Body of pancreas (tissue), 4 donors: ENCODE results near the gene PACS2. TPM values are rescaled to one million over a fixed set of nuclear protein-coding genes. Genes with fewer than 3 reads are reported as not detected.
"Not testable (repeated sequence)": the region's sequence is repeated elsewhere in the genome, so short reads cannot be mapped to it uniquely, and the experiment has no call there.

Experiments used
- ATAC-seq: fragments of 150-250 bp; one replicate; pipeline ENCODE4 v1.9.1; 2016
- DNase-seq, 4 donors: peaks; one replicate each; pipeline ENCODE4 v3.0.0-alpha.2; 2019
- H3K27ac ChIP-seq, 4 donors: fragments of 200-600 bp; sonication (generic); 1 replicate in 3 of 4; 2 replicates in 1 of 4; pipeline versions ENCODE4 v1.5.1 to v1.6.1; 2016 to 2019; ENCODE audit warnings: mild to moderate bottlenecking in 1 of 4, mixed read lengths in 1 of 4, moderate library complexity in 1 of 4
- H3K27me3 ChIP-seq, 2 donors: fragments of 200-600 bp; sonication (generic); one replicate each; pipeline ENCODE4 v1.6.0; 2016; ENCODE audit warnings: mild to moderate bottlenecking in 1 of 2
- H3K36me3 ChIP-seq, 2 donors: fragments of 200-600 bp; sonication (generic); replicated peaks in 1 of 2; 2 replicates each; pipeline ENCODE4 v1.5.1; 2016; ENCODE audit warnings: low read depth in 2 of 2; ENCODE audit not compliant: insufficient read depth in 1 of 2
- H3K4me1 ChIP-seq: fragments of 200-600 bp; sonication (generic); one replicate; pipeline ENCODE4 v1.6.0; 2016
- H3K4me3 ChIP-seq, 2 donors: fragments of 200-600 bp; sonication (generic); 1 replicate in 1 of 2; 2 replicates in 1 of 2; pipeline ENCODE4 v1.5.1; 2016 to 2019
- H3K9me3 ChIP-seq, 3 donors: fragments of 200-600 bp; sonication (generic); 1 replicate in 2 of 3; 2 replicates in 1 of 3; pipeline ENCODE4 v1.5.1; 2016
- POLR2A ChIP-seq, 3 donors: fragments of 450-650 bp; IDR thresholded peaks; one replicate each; pipeline ENCODE4 v1.6.1; 2016; ENCODE audit warnings: antibody characterized with exemption in 3 of 3, mild to moderate bottlenecking in 2 of 3
- WGBS, 2 donors: methylation state at CpG; one replicate each; pipeline ENCODE4 v1.1.5; 2017; 5-methylcytosine and 5-hydroxymethylcytosine counted together
- intact Hi-C: fragments of 100-400 bp; cut with DNase I; formaldehyde crosslinking; loops from one replicate; pipeline ENCODE4 v1.15.1; 2023
- total RNA-seq, 2 donors: library from RNA; depleted of rRNA; stranded (reverse); fragments of >200 nt; gene quantifications; one replicate each; pipeline ENCODE4 v1.1.0, GENCODE V29; 2016
- TF ChIP-seq, protein P1 (sequence below), 7 experiments: fragments of 450-650 bp in 4 of 7; fragments of 200-600 bp in 3 of 7; sonication (generic) in 3 of 7; IDR thresholded peaks; one replicate each; pipeline ENCODE4 v1.5.1; 2016 to 2019; ENCODE audit warnings: antibody characterized with exemption in 7 of 7

Gene PACS2
- total RNA-seq, 2 donors from 2014 or later = 56.6 to 102 TPM

GRCh38 chr14:105271224-105271890 is 43.2 kb upstream of the PACS2 start:
- Histone ChIP-seq H3K27me3 (no peaks in the 10 kb centered on the region), H3K36me3 (no peaks in the 10 kb centered on the region), H3K4me1 (peaks cover 52% of the 10 kb centered on the region), H3K4me3 (no peak overlapping the region), H3K27ac (peak overlapping the region in 3 of 4 donors; percentile 5 to 64 (median 49)), H3K9me3 (no peaks in the 10 kb centered on the region)
- DNase-seq (peak; percentile 85 to 98 (median 94)), ATAC-seq (peak; percentile 82)
- 41 to 61% methylated on average over 15 to 16 of the region's 22 CpGs for WGBS, 2 donors
- intact Hi-C loops = no loop called here
- no peak for TF ChIP-seq POLR2A (IDR thresholded peaks at IDR 0.05)
- TF ChIP-seq, protein P1, sequence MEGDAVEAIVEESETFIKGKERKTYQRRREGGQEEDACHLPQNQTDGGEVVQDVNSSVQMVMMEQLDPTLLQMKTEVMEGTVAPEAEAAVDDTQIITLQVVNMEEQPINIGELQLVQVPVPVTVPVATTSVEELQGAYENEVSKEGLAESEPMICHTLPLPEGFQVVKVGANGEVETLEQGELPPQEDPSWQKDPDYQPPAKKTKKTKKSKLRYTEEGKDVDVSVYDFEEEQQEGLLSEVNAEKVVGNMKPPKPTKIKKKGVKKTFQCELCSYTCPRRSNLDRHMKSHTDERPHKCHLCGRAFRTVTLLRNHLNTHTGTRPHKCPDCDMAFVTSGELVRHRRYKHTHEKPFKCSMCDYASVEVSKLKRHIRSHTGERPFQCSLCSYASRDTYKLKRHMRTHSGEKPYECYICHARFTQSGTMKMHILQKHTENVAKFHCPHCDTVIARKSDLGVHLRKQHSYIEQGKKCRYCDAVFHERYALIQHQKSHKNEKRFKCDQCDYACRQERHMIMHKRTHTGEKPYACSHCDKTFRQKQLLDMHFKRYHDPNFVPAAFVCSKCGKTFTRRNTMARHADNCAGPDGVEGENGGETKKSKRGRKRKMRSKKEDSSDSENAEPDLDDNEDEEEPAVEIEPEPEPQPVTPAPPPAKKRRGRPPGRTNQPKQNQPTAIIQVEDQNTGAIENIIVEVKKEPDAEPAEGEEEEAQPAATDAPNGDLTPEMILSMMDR (IDR thresholded peaks at IDR 0.05) = no peak

- DNase-seq (peak; percentile 45 to 68 (median 60)), ATAC-seq (peak; percentile 29)
- TF ChIP-seq POLR2A (IDR thresholded peaks at IDR 0.05) = no peak
- H3K4me3 ChIP-seq = no peak overlapping the region
- H3K27ac ChIP-seq = peak overlapping the region; percentile 40 to 78 (median 66)
- intact Hi-C loops = no loop called here
- H3K36me3 ChIP-seq = no peaks in the 10 kb centered on the region
- 48 to 72% methylated on average over 14 to 15 of the region's 15 CpGs for WGBS, 2 donors
- no peaks in the 10 kb centered on the region for H3K27me3 ChIP-seq
- H3K9me3 ChIP-seq = no peaks in the 10 kb centered on the region
- H3K4me1 ChIP-seq = peaks cover 52% of the 10 kb centered on the region
These were observed 41.9 kb upstream of the PACS2 start for GRCh38 chr14:105272623-105273022.

GRCh38 chr14:105273062-105273461 is 41.5 kb upstream of the PACS2 start:
- H3K4me3 ChIP-seq = no peak overlapping the region
- 44 to 53% methylated on average over 5 to 12 of the region's 12 CpGs for WGBS, 2 donors

GRCh38 chr14:105274637-105275036 is 39.9 kb upstream of the PACS2 start:
- 87 to 100% methylated on average over 1 to 6 of the region's 6 CpGs for WGBS, 2 donors
- ATAC-seq = no peak

More at GRCh38 chr14:105273062-105273461, 41.5 kb upstream of the PACS2 start:
- ATAC-seq = peak; percentile 66
- no peak for TF ChIP-seq POLR2A (IDR thresholded peaks at IDR 0.05)
- Histone ChIP-seq H3K36me3 (no peaks in the 10 kb centered on the region), H3K27ac (peak overlapping the region; percentile 26 to 78 (median 66)), H3K4me1 (peaks cover 55% of the 10 kb centered on the region), H3K27me3 (no peaks in the 10 kb centered on the region), H3K9me3 (no peaks in the 10 kb centered on the region)
- intact Hi-C loops = no loop called here
- peak; percentile 48 to 70 (median 66) for DNase-seq

GRCh38 chr14:105275267-105275946 is 39.1 kb upstream of the PACS2 start:
- DNase-seq (no peak), ATAC-seq (no peak)
- Histone ChIP-seq H3K4me1 (peaks cover 59% of the 10 kb centered on the region), H3K27ac (peak overlapping the region in 1 of 4 donors; percentile 60), H3K4me3 (no peak overlapping the region), H3K27me3 (no peaks in the 10 kb centered on the region), H3K36me3 (no peaks in the 10 kb centered on the region), H3K9me3 (no peaks in the 10 kb centered on the region)
- WGBS, 2 donors = 79 to 80% methylated on average over 9 to 16 of the region's 16 CpGs
- intact Hi-C loops = no loop called here
- TF ChIP-seq POLR2A (IDR thresholded peaks at IDR 0.05) = no peak
- TF ChIP-seq, protein P1 (IDR thresholded peaks at IDR 0.05) = no peak

More at GRCh38 chr14:105274637-105275036, 39.9 kb upstream of the PACS2 start:
- no peaks in the 10 kb centered on the region for H3K27me3 ChIP-seq
- DNase-seq = no peak
- TF ChIP-seq, protein P1 (IDR thresholded peaks at IDR 0.05) = no peak
- TF ChIP-seq POLR2A (IDR thresholded peaks at IDR 0.05) = no peak
- H3K27ac ChIP-seq = peak overlapping the region in 3 of 4 donors; percentile 58 to 71 (median 60)
- H3K9me3 ChIP-seq = no peaks in the 10 kb centered on the region
- H3K4me3 ChIP-seq = no peak overlapping the region
- H3K36me3 ChIP-seq = no peaks in the 10 kb centered on the region
- intact Hi-C loops = no loop called here
- H3K4me1 ChIP-seq = peaks cover 58% of the 10 kb centered on the region

- H3K27me3 ChIP-seq, H3K9me3 ChIP-seq, intact Hi-C loops, H3K27ac ChIP-seq, DNase-seq, H3K36me3 ChIP-seq, H3K4me3 ChIP-seq, ATAC-seq: not testable (repeated sequence)
- 61 to 72% methylated on average over 2 to 4 of the region's 4 CpGs for WGBS, 2 donors
- H3K4me1 ChIP-seq = peaks cover 61% of the 10 kb centered on the region
These were observed 37.1 kb upstream of the PACS2 start for GRCh38 chr14:105277448-105277847.
